ENCODE results near the gene HHIPL1.

GRCh38 chr14:99651953-99652746, 7.2 kb downstream of the HHIPL1 start:
- TF ChIP-seq CTCF (conservative IDR thresholded peaks at IDR 0.05; ENCODE audit: low read depth, low read length): no peak
- TF ChIP-seq EZH2 (IDR thresholded peaks at IDR 0.05; ENCODE audit: borderline replicate concordance, low read depth, low read length, poor library complexity, severe bottlenecking): no peak

All from A673 (cell line).